Measurements from ENCODE around the gene SH3TC1. TPM values are rescaled to one million over a fixed set of nuclear protein-coding genes. Genes with fewer than 3 reads are reported as not detected.

Gene SH3TC1
- total RNA-seq, 2 experiments from 2014 or later = 28.5 to 28.8 TPM

GRCh38 chr4:8261851-8262535 is 62.9 kb downstream of the SH3TC1 start:
- H3K36me3 Mint-ChIP-seq = no peaks in the 10 kb centered on the region
- no peaks in the 10 kb centered on the region for H3K9me3 Mint-ChIP-seq
- POLR2A ChIA-PET = no interaction called here
- no peak overlapping the region for H3K27ac Mint-ChIP-seq
- no peak overlapping the region for H3K4me3 Mint-ChIP-seq
- no peaks in the 10 kb centered on the region for H3K4me1 Mint-ChIP-seq (ENCODE audit: low read depth)
- CTCF ChIA-PET = no interaction called here
- H3K27me3 Mint-ChIP-seq = peaks cover 6% of the 10 kb centered on the region
- intact Hi-C loops (cut with micrococcal nuclease) = no loop called here
- no peak for DNase-seq

GRCh38 chr4:8262637-8263322 is 63.7 kb downstream of the SH3TC1 start:
- no peak for DNase-seq
- Mint-ChIP-seq H3K4me3 (no peak overlapping the region), H3K27me3 (peaks cover 6% of the 10 kb centered on the region), H3K9me3 (no peaks in the 10 kb centered on the region), H3K4me1 (ENCODE audit: low read depth) (no peaks in the 10 kb centered on the region), H3K36me3 (no peaks in the 10 kb centered on the region), H3K27ac (no peak overlapping the region)
- ChIA-PET POLR2A (no interaction called here), CTCF (no interaction called here)
- intact Hi-C loops (cut with micrococcal nuclease) = no loop called here

- Mint-ChIP-seq H3K9me3 (no peaks in the 10 kb centered on the region), H3K4me1 (ENCODE audit: low read depth) (no peaks in the 10 kb centered on the region), H3K27me3 (peaks cover 7% of the 10 kb centered on the region), H3K36me3 (no peaks in the 10 kb centered on the region), H3K4me3 (no peak overlapping the region), H3K27ac (no peak overlapping the region)
- no peak for DNase-seq
- intact Hi-C loops (cut with micrococcal nuclease) = no loop called here
- ChIA-PET CTCF (no interaction called here), POLR2A (no interaction called here)
Observed at GRCh38 chr4:8263397-8263796, 64.3 kb downstream of the SH3TC1 start.

GRCh38 chr4:8264106-8264505 is 65.0 kb downstream of the SH3TC1 start:
- H3K4me3 Mint-ChIP-seq = no peak overlapping the region
- CTCF ChIA-PET = no interaction called here
- intact Hi-C loops (cut with micrococcal nuclease) = no loop called here
- H3K27me3 Mint-ChIP-seq = peaks cover 15% of the 10 kb centered on the region
- no peaks in the 10 kb centered on the region for H3K4me1 Mint-ChIP-seq (ENCODE audit: low read depth)
- no peak for DNase-seq
- H3K36me3 Mint-ChIP-seq = no peaks in the 10 kb centered on the region
- no peak overlapping the region for H3K27ac Mint-ChIP-seq
- no peaks in the 10 kb centered on the region for H3K9me3 Mint-ChIP-seq
- POLR2A ChIA-PET = no interaction called here

DNA sequence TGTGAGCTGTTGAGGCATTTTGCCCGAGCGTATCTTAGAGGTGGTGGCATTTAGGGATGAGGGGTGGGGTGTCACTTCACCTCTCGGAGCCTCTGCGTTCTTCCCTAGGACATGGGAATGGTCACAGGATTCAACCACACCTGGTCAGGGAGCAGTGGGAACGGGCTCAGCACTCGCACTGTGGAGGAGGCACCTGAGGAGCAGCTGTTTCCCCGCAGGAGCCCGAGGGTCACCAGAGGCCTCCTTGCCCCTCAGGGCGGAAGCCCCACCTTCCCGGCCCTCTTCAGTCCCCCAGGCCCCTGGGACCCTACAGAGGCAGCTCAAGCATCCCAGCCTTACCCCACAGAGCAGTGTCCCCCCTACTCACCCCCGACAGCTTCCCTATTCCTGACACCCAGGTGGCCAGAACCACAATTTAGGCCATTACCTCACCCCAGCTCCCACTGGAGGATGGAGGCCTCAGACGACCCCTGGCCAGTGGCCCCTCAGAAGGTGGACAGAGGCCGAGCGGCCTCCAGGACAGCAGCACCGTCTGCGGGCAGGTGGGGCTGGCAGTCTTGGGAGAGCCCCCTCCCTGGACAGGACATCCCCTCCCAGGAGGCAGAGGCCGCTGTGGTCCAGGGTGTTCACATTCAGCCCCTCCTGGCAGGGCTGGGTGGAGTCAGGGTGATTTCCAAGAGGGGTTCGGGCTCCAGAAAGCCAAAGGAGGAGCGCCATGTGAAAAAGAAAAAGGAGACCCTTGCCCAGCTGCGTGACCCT is 66.3 kb downstream of the SH3TC1 start:
- Mint-ChIP-seq H3K9me3 (no peaks in the 10 kb centered on the region), H3K4me1 (ENCODE audit: low read depth) (no peaks in the 10 kb centered on the region), H3K27ac (no peak overlapping the region), H3K4me3 (no peak overlapping the region), H3K36me3 (no peaks in the 10 kb centered on the region), H3K27me3 (peaks cover 16% of the 10 kb centered on the region)
- intact Hi-C loops (cut with micrococcal nuclease) = no loop called here
- no peak for DNase-seq
- CTCF ChIA-PET = interaction anchor here (2.7 kb wide), 1 partner anchor 138 kb away, joined by 8 read pairs; no protein-coding TSS in a partner anchor
- POLR2A ChIA-PET = no interaction called here

- H3K4me3 Mint-ChIP-seq = no peak overlapping the region
- H3K4me1 Mint-ChIP-seq (ENCODE audit: low read depth) = no peaks in the 10 kb centered on the region
- peaks cover 23% of the 10 kb centered on the region for H3K27me3 Mint-ChIP-seq
- no peak for DNase-seq
- intact Hi-C loops (cut with micrococcal nuclease) = no loop called here
- no peak overlapping the region for H3K27ac Mint-ChIP-seq
- H3K36me3 Mint-ChIP-seq = no peaks in the 10 kb centered on the region
- no peaks in the 10 kb centered on the region for H3K9me3 Mint-ChIP-seq
- ChIA-PET CTCF (interaction anchor here (1.0 to 2.7 kb wide), 4 partner anchors 23 to 152 kb away, joined by 3 to 8 read pairs (median 4); no protein-coding TSS in a partner anchor), POLR2A (no interaction called here)
Observed at GRCh38 chr4:8266088-8266487, 67.0 kb downstream of the SH3TC1 start.

DNA sequence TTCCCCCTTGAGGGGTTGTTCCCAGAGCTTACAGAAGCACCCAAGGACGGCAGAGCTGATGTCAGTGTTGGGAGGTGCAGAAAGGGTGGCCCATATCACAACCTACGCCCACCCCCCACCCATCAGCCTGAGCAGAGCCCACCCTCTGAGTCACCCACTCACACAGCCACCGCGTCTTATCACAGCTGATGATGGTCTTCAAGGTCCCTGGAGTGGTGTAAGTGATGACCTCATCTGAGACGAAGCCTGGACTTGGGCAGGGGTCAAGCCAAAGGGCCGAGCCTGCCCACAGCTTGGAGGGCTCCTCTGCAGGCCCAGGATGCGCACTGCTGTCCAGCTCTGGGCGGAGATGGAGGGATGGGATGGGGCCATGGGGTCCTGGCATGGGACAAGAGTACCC is 67.4 kb downstream of the SH3TC1 start:
- Mint-ChIP-seq H3K36me3 (no peaks in the 10 kb centered on the region), H3K27ac (no peak overlapping the region), H3K4me1 (ENCODE audit: low read depth) (no peaks in the 10 kb centered on the region), H3K4me3 (no peak overlapping the region), H3K9me3 (no peaks in the 10 kb centered on the region), H3K27me3 (peaks cover 25% of the 10 kb centered on the region)
- DNase-seq = no peak
- ChIA-PET POLR2A (no interaction called here), CTCF (interaction anchor here (1.0 to 2.7 kb wide), 7 partner anchors 24 to 151 kb away, joined by 3 to 8 read pairs (median 3); no protein-coding TSS in a partner anchor)
- intact Hi-C loops (cut with micrococcal nuclease) = no loop called here

- peaks cover 29% of the 10 kb centered on the region for H3K27me3 Mint-ChIP-seq
Observed at GRCh38 chr4:8267077-8267476, 68.0 kb downstream of the SH3TC1 start.

DNA sequence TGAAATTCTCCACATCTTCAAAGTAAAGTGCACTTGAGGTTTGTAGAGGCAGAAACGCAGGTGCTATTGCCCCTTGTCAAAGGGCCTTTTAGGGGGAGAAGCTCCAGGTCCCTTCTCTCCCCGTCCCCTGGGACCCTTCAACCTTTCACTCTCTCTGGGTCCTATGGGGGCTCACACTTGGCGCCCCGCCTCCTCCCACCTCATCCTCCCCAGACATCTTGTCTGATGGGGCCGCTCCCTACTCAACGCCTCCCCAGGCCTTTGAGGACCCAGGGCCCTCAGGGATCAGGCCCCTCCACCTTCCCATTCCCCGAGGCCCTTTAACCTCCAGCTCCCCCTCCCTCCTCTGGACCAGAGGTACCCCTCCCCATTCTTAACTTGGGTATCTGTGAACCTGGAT is 69.1 kb downstream of the SH3TC1 start:
- CTCF ChIA-PET = interaction anchor here (0.7 to 2.7 kb wide), 4 partner anchors 10 to 135 kb away, joined by 3 to 8 read pairs (median 4); no protein-coding TSS in a partner anchor

More at GRCh38 chr4:8267077-8267476, 68.0 kb downstream of the SH3TC1 start:
- H3K9me3 Mint-ChIP-seq = no peaks in the 10 kb centered on the region
- H3K36me3 Mint-ChIP-seq = no peaks in the 10 kb centered on the region
- H3K4me3 Mint-ChIP-seq = no peak overlapping the region
- peak; percentile 58 for DNase-seq
- H3K27ac Mint-ChIP-seq = no peak overlapping the region
- H3K4me1 Mint-ChIP-seq (ENCODE audit: low read depth) = no peaks in the 10 kb centered on the region
- CTCF ChIA-PET = interaction anchor here (0.7 to 2.7 kb wide), 10 partner anchors 9 to 332 kb away, joined by 3 to 8 read pairs (median 3); no protein-coding TSS in a partner anchor
- POLR2A ChIA-PET = no interaction called here
- intact Hi-C loops (cut with micrococcal nuclease) = loop anchor here (1.0 kb wide), 2 partner anchors 25 to 136 kb away; no protein-coding TSS in a partner anchor

DNA sequence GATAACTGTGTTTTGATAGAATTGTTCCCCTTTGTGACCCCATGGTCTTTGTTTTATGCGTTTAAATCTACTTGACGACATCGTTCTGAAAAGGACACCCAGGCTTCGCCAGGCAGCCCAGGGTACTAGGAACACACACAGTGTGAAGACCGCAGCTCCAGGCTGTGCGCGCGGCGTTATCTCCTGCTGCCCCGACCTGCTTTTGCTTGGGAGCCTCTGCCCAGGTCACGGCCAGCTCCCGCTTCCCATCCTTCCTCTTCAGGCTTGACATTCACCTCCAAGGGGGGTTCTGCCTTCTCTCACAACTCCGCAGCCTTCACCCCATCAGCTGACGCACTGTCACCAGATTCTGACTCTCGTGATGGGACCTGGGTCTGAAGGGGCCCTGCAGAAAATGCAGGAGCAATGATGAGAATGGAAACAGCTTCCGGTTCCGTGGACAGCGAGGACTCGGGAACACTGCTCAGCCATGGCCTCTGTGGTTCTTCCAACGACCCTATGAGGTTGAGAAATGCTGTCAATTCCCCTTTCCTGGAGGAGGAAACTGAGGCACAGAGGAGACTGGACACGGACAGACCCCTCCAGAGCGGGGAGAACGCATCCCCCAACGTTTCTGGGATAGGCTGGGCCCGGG is 69.9 kb downstream of the SH3TC1 start:
- CTCF ChIA-PET = no interaction called here
- POLR2A ChIA-PET = no interaction called here
- H3K27ac Mint-ChIP-seq = no peak overlapping the region

More for the DNA sequence above, 69.1 kb downstream of the SH3TC1 start:
- H3K36me3 Mint-ChIP-seq = no peaks in the 10 kb centered on the region
- DNase-seq = no peak
- no peaks in the 10 kb centered on the region for H3K4me1 Mint-ChIP-seq (ENCODE audit: low read depth)
- H3K27me3 Mint-ChIP-seq = peaks cover 34% of the 10 kb centered on the region
- intact Hi-C loops (cut with micrococcal nuclease) = no loop called here
- no peak overlapping the region for H3K27ac Mint-ChIP-seq
- H3K9me3 Mint-ChIP-seq = no peaks in the 10 kb centered on the region
- POLR2A ChIA-PET = no interaction called here
- no peak overlapping the region for H3K4me3 Mint-ChIP-seq

GRCh38 chr4:8269535-8270417 is 70.7 kb downstream of the SH3TC1 start, which contains the start of gene HTRA3:
TSS of gene HTRA3 (plus strand) at chr4:8269754. CDS start at chr4:8269969, 215 bp downstream.
- POLR2A ChIA-PET = no interaction called here

More for the DNA sequence above, 69.9 kb downstream of the SH3TC1 start:
- no peak overlapping the region for H3K4me3 Mint-ChIP-seq
- H3K4me1 Mint-ChIP-seq (ENCODE audit: low read depth) = no peaks in the 10 kb centered on the region
- no peaks in the 10 kb centered on the region for H3K9me3 Mint-ChIP-seq
- no peaks in the 10 kb centered on the region for H3K36me3 Mint-ChIP-seq
- intact Hi-C loops (cut with micrococcal nuclease) = no loop called here
- no peak for DNase-seq
- peaks cover 34% of the 10 kb centered on the region for H3K27me3 Mint-ChIP-seq

More at GRCh38 chr4:8269535-8270417, 70.7 kb downstream of the SH3TC1 start, which contains the start of gene HTRA3:
- H3K27me3 Mint-ChIP-seq = peaks cover 34% of the 10 kb centered on the region
- CTCF ChIA-PET = no interaction called here
- H3K4me1 Mint-ChIP-seq (ENCODE audit: low read depth) = no peaks in the 10 kb centered on the region
- H3K9me3 Mint-ChIP-seq = no peaks in the 10 kb centered on the region
- intact Hi-C loops (cut with micrococcal nuclease) = no loop called here
- no peak within 1 kb of the TSS for H3K4me3 Mint-ChIP-seq
- no peaks in the 10 kb centered on the region for H3K36me3 Mint-ChIP-seq
- H3K27ac Mint-ChIP-seq = no peak within 1 kb of the TSS
- no peak for DNase-seq

Data from activated CD4-positive, alpha-beta memory T cell treated with anti-CD3 and anti-CD28 coated beads for 36 hours (primary cell).